CD14-positive monocyte (primary cell): ENCODE results near the gene SLCO2B1. TPM values are rescaled to one million over a fixed set of nuclear protein-coding genes. Genes with fewer than 3 reads are reported as not detected.

Experiments used
- DNase-seq, 3 donors: peaks; one replicate each; pipeline ENCODE4 v3.0.0-alpha.2; 2011 to 2022
- H2AFZ ChIP-seq: 2 replicates; pipeline ENCODE4 v1.6.0; 2012; ENCODE audit warnings: mild to moderate bottlenecking, low read depth, low read length, inconsistent platforms; ENCODE audit not compliant: insufficient read depth, poor library complexity, severe bottlenecking
- H3K27ac ChIP-seq, 2 donors: 1 replicate in 1 of 2; 2 replicates in 1 of 2; pipeline ENCODE4 v1.5.1; 2012 to 2013; ENCODE audit warnings: low read length in 2 of 2, control low read depth in 1 of 2, inconsistent platforms in 1 of 2, low read depth in 1 of 2, mild to moderate bottlenecking in 1 of 2
- H3K27me3 ChIP-seq, 2 donors: one replicate each; pipeline versions ENCODE4 v1.6.0 to v1.6.1; 2011 to 2013; ENCODE audit warnings: low read length in 2 of 2; ENCODE audit not compliant: control insufficient read depth in 2 of 2, insufficient read depth in 2 of 2
- H3K36me3 ChIP-seq, 2 donors: replicated peaks in 1 of 2; 1 replicate in 1 of 2; 2 replicates in 1 of 2; pipeline versions ENCODE4 v1.5.1 to v1.6.1; 2012 to 2013; ENCODE audit warnings: low read length in 2 of 2, control low read depth in 1 of 2, inconsistent platforms in 1 of 2, mild to moderate bottlenecking in 1 of 2; ENCODE audit not compliant: insufficient read depth in 2 of 2, control insufficient read depth in 1 of 2
- H3K4me1 ChIP-seq, 2 donors: 1 replicate in 1 of 2; 2 replicates in 1 of 2; pipeline versions ENCODE4 v1.5.1 to v1.6.1; 2012 to 2013; ENCODE audit warnings: low read length in 2 of 2, control low read depth in 1 of 2, inconsistent platforms in 1 of 2, mild to moderate bottlenecking in 1 of 2, moderate library complexity in 1 of 2; ENCODE audit not compliant: insufficient read depth in 2 of 2, control insufficient read depth in 1 of 2
- H3K4me2 ChIP-seq: replicated peaks from 2 replicates; pipeline ENCODE3; 2012; ENCODE audit warnings: low read length, moderate library complexity, mild to moderate bottlenecking; ENCODE audit not compliant: poor library complexity, severe bottlenecking; ENCODE audit errors: extremely low read depth
- H3K4me3 ChIP-seq, 3 experiments: fragments of 200-600 bp in 1 of 3; sonication (generic) in 1 of 3; replicated peaks in 1 of 3; 1 replicate in 2 of 3; 2 replicates in 1 of 3; pipeline ENCODE4 v1.5.1; 2011 to 2013; ENCODE audit warnings: low read length in 3 of 3, mild to moderate bottlenecking in 3 of 3, control low read depth in 2 of 3, low read depth in 2 of 3, inconsistent platforms in 1 of 3, moderate library complexity in 1 of 3
- H3K79me2 ChIP-seq: 2 replicates; pipeline ENCODE4 v1.6.0; 2012; ENCODE audit warnings: mild to moderate bottlenecking, control low read depth, inconsistent platforms, low read length, moderate library complexity; ENCODE audit not compliant: insufficient read depth
- H3K9ac ChIP-seq: 2 replicates; pipeline ENCODE4 v1.6.0; 2017; ENCODE audit warnings: low read length, mild to moderate bottlenecking; ENCODE audit not compliant: insufficient read depth, poor library complexity, severe bottlenecking
- H3K9me3 ChIP-seq, 2 donors: replicated peaks in 1 of 2; 1 replicate in 1 of 2; 2 replicates in 1 of 2; pipeline versions ENCODE4 v1.5.1 to v1.6.1; 2012 to 2013; ENCODE audit warnings: low read length in 2 of 2, control low read depth in 1 of 2; ENCODE audit not compliant: control insufficient read depth in 1 of 2, insufficient read depth in 1 of 2
- H4K20me1 ChIP-seq: 2 replicates; pipeline ENCODE4 v1.6.0; 2012; ENCODE audit warnings: mild to moderate bottlenecking, low read length, control low read depth, moderate library complexity; ENCODE audit not compliant: insufficient read depth
- H3K27ac Mint-ChIP-seq, 7 donors: one replicate each; pipeline ENCODE4 v1.8.0; 2020; ENCODE audit warnings: mild to moderate bottlenecking in 7 of 7, mixed read lengths in 7 of 7, moderate library complexity in 6 of 7, inconsistent platforms in 2 of 7
- H3K27me3 Mint-ChIP-seq, 3 donors: one replicate each; pipeline ENCODE4 v1.8.0; 2021 to 2022; ENCODE audit warnings: low read depth in 3 of 3, mild to moderate bottlenecking in 3 of 3, mixed read lengths in 3 of 3, moderate library complexity in 3 of 3, inconsistent platforms in 1 of 3
- H3K36me3 Mint-ChIP-seq, 2 donors: one replicate each; pipeline ENCODE4 v1.8.0; 2020; ENCODE audit warnings: mixed read lengths in 2 of 2, inconsistent platforms in 1 of 2, mild to moderate bottlenecking in 1 of 2
- H3K4me1 Mint-ChIP-seq: one replicate; pipeline ENCODE4 v1.8.0; 2020; ENCODE audit warnings: mild to moderate bottlenecking, mixed read lengths
- H3K4me3 Mint-ChIP-seq, 2 donors: one replicate each; pipeline ENCODE4 v1.8.0; 2020; ENCODE audit warnings: mild to moderate bottlenecking in 2 of 2, mixed read lengths in 2 of 2, moderate library complexity in 1 of 2
- H3K9me3 Mint-ChIP-seq, 7 donors: one replicate each; pipeline ENCODE4 v1.8.0; 2020 to 2022; ENCODE audit warnings: mixed read lengths in 7 of 7, mild to moderate bottlenecking in 6 of 7, moderate library complexity in 6 of 7, inconsistent platforms in 2 of 7
- WGBS: methylation state at CpG from one replicate; pipeline ENCODE4 v1.1.5; 2013; ENCODE audit warnings: missing lambda C conversion rate; ENCODE audit not compliant: insufficient coverage; 5-methylcytosine and 5-hydroxymethylcytosine counted together
- intact Hi-C, 2 donors: fragments of 100-400 bp; cut with micrococcal nuclease; formaldehyde crosslinking; loops; one replicate each; pipeline versions ENCODE4 v1.15.0 to v1.15.1; 2023
- polyA plus RNA-seq, 3 donors: library from polyadenylated mRNA; depleted of rRNA in 1 of 3; unstranded in 2 of 3; stranded (reverse) in 1 of 3; fragments of 300-500 nt in 2 of 3; fragments of >200 nt in 1 of 3; fragmentation: Illumina TruSeq in 2 of 3; gene quantifications; 1 replicate in 2 of 3; 2 replicates in 1 of 3; pipeline ENCODE4 v1.2.3, GENCODE V29; 2012 to 2021
- TF ChIP-seq, protein P1 (sequence below): fragments of 200-600 bp; IDR thresholded peaks from one replicate; pipeline ENCODE4 v1.8.0; 2022; ENCODE audit warnings: antibody characterized with exemption, mild to moderate bottlenecking

Gene SLCO2B1
- polyA plus RNA-seq, 3 donors, result 0.13 to 0.47 TPM; not detected in 1

- Histone ChIP-seq H3K27ac (no peak overlapping the region), H3K9me3 (no peaks in the 10 kb centered on the region), H3K4me3 (no peak overlapping the region), H3K4me1 (peaks cover 43 to 52% of the 10 kb centered on the region in 2 donors), H3K9ac (no peak overlapping the region), H3K27me3 (no peaks in the 10 kb centered on the region), H3K79me2 (no peaks in the 10 kb centered on the region), H3K36me3 (no peaks in the 10 kb centered on the region), H3K4me2 (no peak overlapping the region), H2AFZ (no peak overlapping the region), H4K20me1 (no peaks in the 10 kb centered on the region)
- Mint-ChIP-seq H3K36me3 (no peaks in the 10 kb centered on the region), H3K4me1 (peaks cover 47% of the 10 kb centered on the region), H3K9me3 (no peaks in the 10 kb centered on the region), H3K27me3 (peaks cover 0 to 8% (median 7%) of the 10 kb centered on the region in 3 donors), H3K4me3 (no peak overlapping the region), H3K27ac (no peak overlapping the region)
- WGBS, result 14% methylated on average over 2 of the region's 3 CpGs
- intact Hi-C loops, result loop anchor here (1.0 to 5.0 kb wide), 2 partner anchors 61 to 103 kb away; no protein-coding TSS in a partner anchor
- TF ChIP-seq, protein P1, sequence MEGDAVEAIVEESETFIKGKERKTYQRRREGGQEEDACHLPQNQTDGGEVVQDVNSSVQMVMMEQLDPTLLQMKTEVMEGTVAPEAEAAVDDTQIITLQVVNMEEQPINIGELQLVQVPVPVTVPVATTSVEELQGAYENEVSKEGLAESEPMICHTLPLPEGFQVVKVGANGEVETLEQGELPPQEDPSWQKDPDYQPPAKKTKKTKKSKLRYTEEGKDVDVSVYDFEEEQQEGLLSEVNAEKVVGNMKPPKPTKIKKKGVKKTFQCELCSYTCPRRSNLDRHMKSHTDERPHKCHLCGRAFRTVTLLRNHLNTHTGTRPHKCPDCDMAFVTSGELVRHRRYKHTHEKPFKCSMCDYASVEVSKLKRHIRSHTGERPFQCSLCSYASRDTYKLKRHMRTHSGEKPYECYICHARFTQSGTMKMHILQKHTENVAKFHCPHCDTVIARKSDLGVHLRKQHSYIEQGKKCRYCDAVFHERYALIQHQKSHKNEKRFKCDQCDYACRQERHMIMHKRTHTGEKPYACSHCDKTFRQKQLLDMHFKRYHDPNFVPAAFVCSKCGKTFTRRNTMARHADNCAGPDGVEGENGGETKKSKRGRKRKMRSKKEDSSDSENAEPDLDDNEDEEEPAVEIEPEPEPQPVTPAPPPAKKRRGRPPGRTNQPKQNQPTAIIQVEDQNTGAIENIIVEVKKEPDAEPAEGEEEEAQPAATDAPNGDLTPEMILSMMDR, result peak; percentile 53
- no peak for DNase-seq
These were observed 6.2 kb upstream of the SLCO2B1 start for GRCh38 chr11:75144716-75145014.

- Histone ChIP-seq H3K27ac (no peak overlapping the region), H3K4me3 (no peak overlapping the region), H3K79me2 (no peaks in the 10 kb centered on the region), H3K36me3 (no peaks in the 10 kb centered on the region), H3K4me2 (no peak overlapping the region), H3K27me3 (no peaks in the 10 kb centered on the region), H3K4me1 (peaks cover 46 to 57% of the 10 kb centered on the region in 2 donors), H4K20me1 (no peaks in the 10 kb centered on the region), H3K9ac (no peak overlapping the region), H2AFZ (no peak overlapping the region), H3K9me3 (no peaks in the 10 kb centered on the region)
- TF ChIP-seq, protein P1, result no peak
- no peak overlapping the region for H3K27ac Mint-ChIP-seq
- H3K9me3 Mint-ChIP-seq, result no peaks in the 10 kb centered on the region
- DNase-seq, result no peak
- 81% methylated on average over 7 of the region's 9 CpGs for WGBS
- H3K27me3 Mint-ChIP-seq, result peaks cover 0 to 11% (median 7%) of the 10 kb centered on the region in 3 donors
- intact Hi-C loops, result no loop called here
- H3K4me1 Mint-ChIP-seq, result peaks cover 48% of the 10 kb centered on the region
- no peak overlapping the region for H3K4me3 Mint-ChIP-seq
- no peaks in the 10 kb centered on the region for H3K36me3 Mint-ChIP-seq
These were observed 5.5 kb upstream of the SLCO2B1 start for GRCh38 chr11:75145196-75145971.
